T-helper 2 cell treated with Interferon-gamma antibody and Interleukin-4, amounts not matched to agents 5 μg/mL and 100 μg/mL, for 36 hours (primary cell): ENCODE results near the gene RNASEH2B.
A peak's percentile ranks its signal among the peaks of the same experiment; 100 is the strongest.

Source experiments
- DNase-seq: peaks from one replicate; pipeline ENCODE4 v3.0.0; 2021; ENCODE audit warnings: low spot score
- H3K27ac Mint-ChIP-seq: one replicate; pipeline ENCODE4 v1.8.0; 2021; ENCODE audit warnings: mild to moderate bottlenecking, mixed read lengths
- H3K27me3 Mint-ChIP-seq: one replicate; pipeline ENCODE4 v1.8.0; 2021; ENCODE audit warnings: low read depth, mixed read lengths
- H3K36me3 Mint-ChIP-seq: one replicate; pipeline ENCODE4 v1.8.0; 2021; ENCODE audit warnings: low read depth, mixed read lengths
- H3K4me1 Mint-ChIP-seq: one replicate; pipeline ENCODE4 v1.8.0; 2021; ENCODE audit warnings: low read depth, mixed read lengths
- H3K4me3 Mint-ChIP-seq: one replicate; pipeline ENCODE4 v1.8.0; 2022; ENCODE audit warnings: mild to moderate bottlenecking, moderate library complexity, mixed read lengths
- H3K9me3 Mint-ChIP-seq: one replicate; pipeline ENCODE4 v1.8.0; 2021; ENCODE audit warnings: mixed read lengths

RNASEH2B gene

GRCh38 chr13:50909605-50910484 is at the start of gene RNASEH2B:
RNASEH2B (plus strand) TSS chr13:50909791; CDS start chr13:50910077, 286 bp downstream.
- DNase-seq, result peak; percentile 79
- H3K36me3 Mint-ChIP-seq, result peaks cover 16% of the 10 kb centered on the region
- no peaks in the 10 kb centered on the region for H3K27me3 Mint-ChIP-seq
- no peaks in the 10 kb centered on the region for H3K9me3 Mint-ChIP-seq
- peak within 1 kb of the TSS; percentile 89 for H3K27ac Mint-ChIP-seq
- peaks cover 43% of the 10 kb centered on the region for H3K4me1 Mint-ChIP-seq
- H3K4me3 Mint-ChIP-seq, result peak within 1 kb of the TSS; percentile 87

GRCh38 chr13:50864492-50864891 is 45.1 kb upstream of the RNASEH2B start:
- peaks cover 5% of the 10 kb centered on the region for H3K9me3 Mint-ChIP-seq
- H3K4me1 Mint-ChIP-seq, result peaks cover 1% of the 10 kb centered on the region
- no peak for DNase-seq
- no peak overlapping the region for H3K4me3 Mint-ChIP-seq
- H3K27ac Mint-ChIP-seq, result no peak overlapping the region
- peaks cover 46% of the 10 kb centered on the region for H3K27me3 Mint-ChIP-seq
- H3K36me3 Mint-ChIP-seq, result no peaks in the 10 kb centered on the region

GRCh38 chr13:50866817-50867636 is 42.6 kb upstream of the RNASEH2B start:
- H3K27ac Mint-ChIP-seq, result no peak overlapping the region
- no peak overlapping the region for H3K4me3 Mint-ChIP-seq
- H3K4me1 Mint-ChIP-seq, result peaks cover 1% of the 10 kb centered on the region
- H3K27me3 Mint-ChIP-seq, result peaks cover 50% of the 10 kb centered on the region
- DNase-seq, result no peak
- peaks cover 5% of the 10 kb centered on the region for H3K9me3 Mint-ChIP-seq
- no peaks in the 10 kb centered on the region for H3K36me3 Mint-ChIP-seq

- Mint-ChIP-seq H3K4me3 (no peak overlapping the region), H3K27me3 (peaks cover 51% of the 10 kb centered on the region), H3K27ac (no peak overlapping the region), H3K36me3 (no peaks in the 10 kb centered on the region), H3K4me1 (peaks cover 1% of the 10 kb centered on the region), H3K9me3 (peaks cover 5% of the 10 kb centered on the region)
- no peak for DNase-seq
Observed at GRCh38 chr13:50867637-50867945, 42.0 kb upstream of the RNASEH2B start.

- H3K27me3 Mint-ChIP-seq, result peaks cover 44% of the 10 kb centered on the region
- no peak overlapping the region for H3K4me3 Mint-ChIP-seq
Observed at GRCh38 chr13:50871405-50871804, 38.2 kb upstream of the RNASEH2B start.

GRCh38 chr13:50873467-50873866 is 36.1 kb upstream of the RNASEH2B start:
- no peak for DNase-seq
- no peaks in the 10 kb centered on the region for H3K4me1 Mint-ChIP-seq
- H3K36me3 Mint-ChIP-seq, result no peaks in the 10 kb centered on the region
- H3K4me3 Mint-ChIP-seq, result no peak overlapping the region
- H3K9me3 Mint-ChIP-seq, result no peaks in the 10 kb centered on the region
- H3K27me3 Mint-ChIP-seq, result peaks cover 30% of the 10 kb centered on the region
- H3K27ac Mint-ChIP-seq, result no peak overlapping the region

More at GRCh38 chr13:50871405-50871804, 38.2 kb upstream of the RNASEH2B start:
- no peaks in the 10 kb centered on the region for H3K36me3 Mint-ChIP-seq
- no peak for DNase-seq
- no peaks in the 10 kb centered on the region for H3K4me1 Mint-ChIP-seq
- H3K9me3 Mint-ChIP-seq, result no peaks in the 10 kb centered on the region
- no peak overlapping the region for H3K27ac Mint-ChIP-seq

GRCh38 chr13:50873991-50874390 is 35.6 kb upstream of the RNASEH2B start:
- H3K4me1 Mint-ChIP-seq, result no peaks in the 10 kb centered on the region
- no peak for DNase-seq
- no peak overlapping the region for H3K27ac Mint-ChIP-seq
- H3K4me3 Mint-ChIP-seq, result no peak overlapping the region
- no peaks in the 10 kb centered on the region for H3K9me3 Mint-ChIP-seq
- H3K27me3 Mint-ChIP-seq, result peaks cover 25% of the 10 kb centered on the region
- no peaks in the 10 kb centered on the region for H3K36me3 Mint-ChIP-seq

- Mint-ChIP-seq H3K27ac (no peak overlapping the region), H3K4me1 (peaks cover 6% of the 10 kb centered on the region), H3K9me3 (peaks cover 9% of the 10 kb centered on the region), H3K36me3 (peaks cover 5% of the 10 kb centered on the region), H3K4me3 (no peak overlapping the region), H3K27me3 (peaks cover 15% of the 10 kb centered on the region)
- DNase-seq, result no peak
Observed at GRCh38 chr13:50882816-50883435, 26.7 kb upstream of the RNASEH2B start.

GRCh38 chr13:50883728-50884127 is 25.9 kb upstream of the RNASEH2B start:
- Mint-ChIP-seq H3K27ac (no peak overlapping the region), H3K36me3 (peaks cover 5% of the 10 kb centered on the region), H3K27me3 (peaks cover 11% of the 10 kb centered on the region), H3K4me1 (peaks cover 6% of the 10 kb centered on the region), H3K9me3 (peaks cover 9% of the 10 kb centered on the region), H3K4me3 (no peak overlapping the region)
- DNase-seq, result no peak

GRCh38 chr13:50884265-50884664 is 25.3 kb upstream of the RNASEH2B start:
- no peak overlapping the region for H3K27ac Mint-ChIP-seq
- H3K9me3 Mint-ChIP-seq, result peaks cover 12% of the 10 kb centered on the region
- DNase-seq, result no peak
- peaks cover 5% of the 10 kb centered on the region for H3K36me3 Mint-ChIP-seq
- peaks cover 14% of the 10 kb centered on the region for H3K27me3 Mint-ChIP-seq
- H3K4me3 Mint-ChIP-seq, result no peak overlapping the region
- H3K4me1 Mint-ChIP-seq, result peaks cover 9% of the 10 kb centered on the region

- DNase-seq, result no peak
- Mint-ChIP-seq H3K4me3 (no peak overlapping the region), H3K27ac (no peak overlapping the region), H3K9me3 (peaks cover 13% of the 10 kb centered on the region), H3K27me3 (peaks cover 14% of the 10 kb centered on the region), H3K36me3 (peaks cover 5% of the 10 kb centered on the region), H3K4me1 (peaks cover 24% of the 10 kb centered on the region)
Observed at GRCh38 chr13:50887151-50887550, 22.4 kb upstream of the RNASEH2B start.

- H3K4me1 Mint-ChIP-seq, result peaks cover 33% of the 10 kb centered on the region
- H3K9me3 Mint-ChIP-seq, result peaks cover 9% of the 10 kb centered on the region
- peaks cover 14% of the 10 kb centered on the region for H3K27me3 Mint-ChIP-seq
- no peak overlapping the region for H3K4me3 Mint-ChIP-seq
- no peak for DNase-seq
- H3K36me3 Mint-ChIP-seq, result peaks cover 5% of the 10 kb centered on the region
- no peak overlapping the region for H3K27ac Mint-ChIP-seq
Observed at GRCh38 chr13:50888362-50888761, 21.2 kb upstream of the RNASEH2B start.

- no peak overlapping the region for H3K27ac Mint-ChIP-seq
- DNase-seq, result no peak
- peaks cover 43% of the 10 kb centered on the region for H3K4me1 Mint-ChIP-seq
- peaks cover 12% of the 10 kb centered on the region for H3K36me3 Mint-ChIP-seq
- H3K9me3 Mint-ChIP-seq, result peaks cover 12% of the 10 kb centered on the region
- peaks cover 12% of the 10 kb centered on the region for H3K27me3 Mint-ChIP-seq
- H3K4me3 Mint-ChIP-seq, result no peak overlapping the region
Observed at GRCh38 chr13:50889317-50889716, 20.3 kb upstream of the RNASEH2B start.

- H3K27ac Mint-ChIP-seq, result peak overlapping the region; percentile 76
- H3K4me1 Mint-ChIP-seq, result peaks cover 46% of the 10 kb centered on the region
- H3K4me3 Mint-ChIP-seq, result peak overlapping the region; percentile 65
- peaks cover 17% of the 10 kb centered on the region for H3K9me3 Mint-ChIP-seq
- no peak for DNase-seq
- peaks cover 8% of the 10 kb centered on the region for H3K27me3 Mint-ChIP-seq
- peaks cover 17% of the 10 kb centered on the region for H3K36me3 Mint-ChIP-seq
Observed at GRCh38 chr13:50891206-50891605, 18.4 kb upstream of the RNASEH2B start.
